BLaER1 treated with 17β-estradiol and CSF1 and Interleukin-3, amounts not matched to agents 10 nM and 100 nM (cell line): ENCODE measurements around the gene CDO1.
"Not testable (repeated sequence)": the region's sequence is repeated elsewhere in the genome, so short reads cannot be mapped to it uniquely, and the experiment has no call there.

Experiments
- H3K27ac ChIP-seq, 11 experiments: shearing (Covaris generic); formaldehyde crosslinking; 2 replicates each; pipeline ENCODE4 v1.8.1; 2022
- H3K27me3 ChIP-seq, 11 experiments: shearing (Covaris generic); formaldehyde crosslinking; 2 replicates each; pipeline ENCODE4 v1.8.1; 2022
- H3K36me3 ChIP-seq, 11 experiments: shearing (Covaris generic); formaldehyde crosslinking; 2 replicates each; pipeline ENCODE4 v1.8.1; 2022
- H3K4me1 ChIP-seq, 10 experiments: shearing (Covaris generic); formaldehyde crosslinking; 2 replicates each; pipeline ENCODE4 v1.8.1; 2022
- H3K4me2 ChIP-seq, 11 experiments: shearing (Covaris generic); formaldehyde crosslinking; 2 replicates each; pipeline ENCODE4 v1.8.1; 2022
- H3K4me3 ChIP-seq, 10 experiments: shearing (Covaris generic); formaldehyde crosslinking; 2 replicates each; pipeline ENCODE4 v1.8.1; 2022
- H3K9ac ChIP-seq, 11 experiments: shearing (Covaris generic); formaldehyde crosslinking; 2 replicates each; pipeline ENCODE4 v1.8.1; 2022
- H3K9me3 ChIP-seq, 11 experiments: shearing (Covaris generic); formaldehyde crosslinking; replicated peaks in 1 of 11; 2 replicates each; pipeline ENCODE4 v1.8.1; 2022
- H4K20me1 ChIP-seq, 11 experiments: shearing (Covaris generic); formaldehyde crosslinking; 2 replicates each; pipeline ENCODE4 v1.8.1; 2022
- Cebpa-rat ChIP-seq, 11 experiments: shearing (Covaris generic); IDR thresholded peaks; 2 replicates each; pipeline ENCODE4 v1.8.1; 2022

CDO1 gene

DNA sequence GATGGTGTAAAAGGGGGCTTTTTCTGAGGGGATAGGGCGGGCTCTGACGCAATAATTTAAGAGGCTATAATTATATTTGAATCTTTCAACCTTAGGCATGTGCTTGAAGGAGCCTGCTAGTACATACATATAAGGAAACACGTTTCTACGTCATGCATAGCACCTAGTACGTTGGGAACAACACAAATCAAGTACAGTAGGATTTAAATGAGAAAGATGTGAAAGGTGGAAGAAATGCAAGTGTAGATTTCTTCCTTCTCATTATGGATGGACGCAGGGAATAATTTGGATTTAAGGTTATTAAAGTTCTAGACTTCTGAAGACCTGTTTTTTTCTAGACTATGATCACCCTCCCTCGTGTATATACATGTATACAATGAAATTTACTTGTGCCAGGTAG, 927 bp upstream of the CDO1 start:
- Histone ChIP-seq H3K4me3 (no peak overlapping the region), H4K20me1 (peaks cover 0 to 14% (median 0%) of the 10 kb centered on the region in 11 experiments; a peak in 7 of 22 replicates), H3K9ac (no peak overlapping the region), H3K27me3 (peaks cover 48 to 65% (median 56%) of the 10 kb centered on the region in 11 experiments), H3K4me1 (peaks cover 13 to 29% (median 16%) of the 10 kb centered on the region in 10 experiments; a peak in 18 of 20 replicates), H3K9me3 (peaks cover 20 to 35% (median 31%) of the 10 kb centered on the region in 11 experiments), H3K4me2 (no peak overlapping the region), H3K36me3 (no peaks in the 10 kb centered on the region), H3K27ac (no peak overlapping the region)
- no peak for TF ChIP-seq Cebpa-rat (IDR thresholded peaks at IDR 0.05)

DNA sequence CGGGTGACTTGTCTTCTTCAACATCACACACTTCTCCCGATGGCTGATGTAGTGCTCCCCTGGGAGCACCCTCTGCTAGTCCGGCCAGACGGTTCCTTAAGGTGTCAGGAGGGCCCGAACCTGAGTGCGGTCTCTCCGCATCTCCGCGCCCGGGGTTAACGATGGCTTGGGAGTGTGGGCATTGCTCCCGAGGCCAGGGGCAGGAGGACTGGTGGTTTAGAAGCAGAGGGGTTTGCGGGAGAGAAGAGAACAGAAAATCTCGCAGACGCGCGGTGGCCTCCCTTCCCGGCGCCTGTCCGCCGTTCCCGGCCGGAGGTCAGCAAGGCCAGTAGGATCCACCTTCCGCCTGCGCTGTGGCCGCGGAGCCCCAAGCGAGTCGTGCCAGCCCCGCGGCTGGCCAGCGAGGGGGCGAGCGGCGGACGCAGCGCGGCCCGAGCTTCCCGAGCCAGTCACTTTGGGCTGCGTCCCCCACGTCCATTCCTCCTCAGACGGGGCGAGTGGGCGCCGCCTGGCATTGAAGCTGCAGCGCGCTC, 700 bp downstream of the CDO1 start:
- H4K20me1 ChIP-seq, result peaks cover 0 to 14% (median 0%) of the 10 kb centered on the region in 11 experiments; a peak in 7 of 22 replicates
- peak overlapping the region; percentile 56 to 92 (median 75) for H3K4me2 ChIP-seq
- no peak for TF ChIP-seq Cebpa-rat (IDR thresholded peaks at IDR 0.05)
- H3K4me3 ChIP-seq, result peak overlapping the region; percentile 47 to 64 (median 52)
- H3K9ac ChIP-seq, result no peak overlapping the region
- peaks cover 13 to 29% (median 16%) of the 10 kb centered on the region in 10 experiments; a peak in 18 of 20 replicates for H3K4me1 ChIP-seq
- H3K9me3 ChIP-seq, result peaks cover 20 to 35% (median 31%) of the 10 kb centered on the region in 11 experiments
- H3K36me3 ChIP-seq, result no peaks in the 10 kb centered on the region
- peaks cover 48 to 65% (median 56%) of the 10 kb centered on the region in 11 experiments for H3K27me3 ChIP-seq
- H3K27ac ChIP-seq, result no peak overlapping the region

DNA sequence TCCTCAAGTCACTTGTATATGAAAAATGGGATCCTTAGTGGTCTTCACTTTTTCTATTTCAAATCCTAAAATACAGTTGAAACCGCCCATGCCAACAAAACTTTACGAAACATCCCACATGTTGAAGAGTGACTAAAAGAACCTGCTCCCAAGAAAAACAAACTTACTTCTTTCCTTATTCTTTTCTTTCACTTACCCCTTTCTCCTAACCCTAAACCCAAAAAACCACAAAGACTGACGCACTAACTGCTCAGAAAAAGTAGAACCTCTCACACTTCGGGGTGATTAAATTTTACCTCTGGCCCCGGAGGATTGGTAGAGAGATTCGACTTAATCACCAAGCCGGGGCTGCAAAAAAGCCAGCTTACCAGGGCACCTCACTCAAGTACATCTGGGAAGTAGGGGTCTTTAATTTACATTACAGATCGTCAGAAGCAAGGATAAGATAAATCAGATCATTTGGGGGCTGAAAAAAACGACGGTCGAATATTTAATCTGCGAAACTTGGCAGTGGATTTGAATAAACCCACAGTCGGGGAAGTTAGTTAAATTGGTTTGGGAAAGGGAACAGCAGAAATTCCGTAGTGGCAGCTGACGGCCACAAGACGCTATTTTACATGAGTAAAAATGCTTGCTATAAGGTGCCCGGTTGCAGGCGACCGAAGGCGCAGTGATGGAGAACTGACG, 1.3 kb downstream of the CDO1 start:
- Histone ChIP-seq H3K4me1 (peaks cover 13 to 29% (median 16%) of the 10 kb centered on the region in 10 experiments; a peak in 18 of 20 replicates), H3K27me3 (peaks cover 48 to 65% (median 56%) of the 10 kb centered on the region in 11 experiments), H3K9ac (no peak overlapping the region), H3K4me2 (peak overlapping the region; percentile 56 to 92 (median 75)), H3K4me3 (peak overlapping the region; percentile 47 to 64 (median 52); a peak in 19 of 20 replicates), H3K27ac (no peak overlapping the region), H3K36me3 (no peaks in the 10 kb centered on the region), H4K20me1 (peaks cover 0 to 14% (median 0%) of the 10 kb centered on the region in 11 experiments; a peak in 7 of 22 replicates), H3K9me3 (peaks cover 20 to 35% (median 31%) of the 10 kb centered on the region in 11 experiments)
- no peak for TF ChIP-seq Cebpa-rat (IDR thresholded peaks at IDR 0.05)

DNA sequence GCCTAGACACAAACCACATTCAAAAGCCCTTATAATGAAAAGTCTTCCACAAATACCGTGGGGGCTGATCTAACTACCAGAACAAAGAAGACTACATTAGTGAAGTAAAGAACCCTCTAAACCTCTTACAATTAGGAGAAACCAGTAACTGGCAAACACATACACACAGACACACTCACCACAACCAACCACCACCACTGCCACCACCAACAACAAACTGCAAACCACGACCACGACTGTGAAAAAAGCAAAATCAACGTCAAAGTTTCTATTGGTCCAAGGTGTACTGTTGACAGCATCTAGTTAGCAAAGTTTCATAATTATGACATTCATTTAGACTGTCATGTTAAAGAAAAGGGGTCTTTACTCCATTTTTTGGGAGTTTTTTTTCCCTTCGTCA, 2.7 kb downstream of the CDO1 start:
- H3K9me3 ChIP-seq, result peaks cover 20 to 35% (median 31%) of the 10 kb centered on the region in 11 experiments
- peaks cover 0 to 14% (median 0%) of the 10 kb centered on the region in 11 experiments; a peak in 7 of 22 replicates for H4K20me1 ChIP-seq
- H3K4me2 ChIP-seq, result no peak overlapping the region
- H3K36me3 ChIP-seq, result no peaks in the 10 kb centered on the region
- no peak overlapping the region for H3K9ac ChIP-seq
- no peak for TF ChIP-seq Cebpa-rat (IDR thresholded peaks at IDR 0.05)
- peaks cover 48 to 62% (median 55%) of the 10 kb centered on the region in 11 experiments for H3K27me3 ChIP-seq
- no peak overlapping the region for H3K27ac ChIP-seq
- H3K4me1 ChIP-seq, result peaks cover 13 to 29% (median 16%) of the 10 kb centered on the region in 10 experiments; a peak in 18 of 20 replicates
- H3K4me3 ChIP-seq, result no peak overlapping the region

DNA sequence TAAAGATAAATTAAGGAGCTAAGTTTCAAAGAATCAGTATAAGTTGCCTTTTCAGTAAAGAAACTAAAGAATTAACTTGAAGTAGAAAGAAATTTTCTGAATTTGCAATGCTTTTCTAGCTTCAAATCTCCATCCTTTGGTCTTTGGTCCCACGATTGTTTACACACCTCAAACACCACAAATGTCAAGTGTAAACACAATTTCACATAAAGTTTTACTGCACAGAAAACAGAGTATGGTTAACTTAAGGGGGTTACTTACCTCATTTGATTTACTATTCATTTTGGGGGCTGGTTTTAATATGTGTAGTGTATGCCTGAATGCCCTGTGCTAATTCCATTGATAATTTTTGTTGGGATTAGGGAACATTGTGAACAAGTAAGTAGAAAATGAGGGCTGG, 4.1 kb downstream of the CDO1 start:
- Histone ChIP-seq H3K27me3 (peaks cover 42 to 49% (median 45%) of the 10 kb centered on the region in 11 experiments), H3K36me3 (no peaks in the 10 kb centered on the region), H3K27ac (no peak overlapping the region), H3K9me3 (peaks cover 20 to 35% (median 31%) of the 10 kb centered on the region in 11 experiments), H3K4me2 (no peak overlapping the region), H3K4me1 (peaks cover 13 to 18% (median 15%) of the 10 kb centered on the region in 10 experiments; a peak in 18 of 20 replicates), H3K9ac (no peak overlapping the region), H3K4me3 (no peak overlapping the region), H4K20me1 (peaks cover 0 to 14% (median 0%) of the 10 kb centered on the region in 11 experiments; a peak in 7 of 22 replicates)
- no peak for TF ChIP-seq Cebpa-rat (IDR thresholded peaks at IDR 0.05)

DNA sequence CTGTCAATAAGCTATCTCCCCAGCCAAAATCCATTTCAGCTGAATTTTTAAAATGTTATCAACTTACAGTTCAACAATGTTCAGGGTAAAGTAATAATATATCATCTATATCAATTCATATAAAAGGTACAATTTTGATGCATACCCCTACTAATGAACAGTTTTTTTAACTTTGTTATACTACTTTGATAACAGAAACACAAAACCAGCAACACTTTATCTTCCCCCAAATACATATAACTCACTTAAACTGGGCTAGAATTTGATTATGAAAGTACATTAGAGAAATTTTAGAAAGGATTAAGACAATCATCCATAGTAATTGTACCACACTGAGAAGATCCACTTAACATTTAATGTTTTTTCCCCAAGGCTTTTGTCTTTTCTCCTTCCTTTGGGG, 5.1 kb downstream of the CDO1 start:
- Histone ChIP-seq H3K9ac (no peak overlapping the region), H3K4me2 (no peak overlapping the region), H4K20me1 (peaks cover 0 to 14% (median 0%) of the 10 kb centered on the region in 11 experiments; a peak in 7 of 22 replicates), H3K4me3 (no peak overlapping the region), H3K36me3 (no peaks in the 10 kb centered on the region), H3K9me3 (peaks cover 15 to 30% (median 24%) of the 10 kb centered on the region in 11 experiments), H3K27me3 (peaks cover 32 to 39% (median 35%) of the 10 kb centered on the region in 11 experiments), H3K27ac (no peak overlapping the region), H3K4me1 (peaks cover 9 to 18% (median 15%) of the 10 kb centered on the region in 10 experiments; a peak in 18 of 20 replicates)
- no peak for TF ChIP-seq Cebpa-rat (IDR thresholded peaks at IDR 0.05)

DNA sequence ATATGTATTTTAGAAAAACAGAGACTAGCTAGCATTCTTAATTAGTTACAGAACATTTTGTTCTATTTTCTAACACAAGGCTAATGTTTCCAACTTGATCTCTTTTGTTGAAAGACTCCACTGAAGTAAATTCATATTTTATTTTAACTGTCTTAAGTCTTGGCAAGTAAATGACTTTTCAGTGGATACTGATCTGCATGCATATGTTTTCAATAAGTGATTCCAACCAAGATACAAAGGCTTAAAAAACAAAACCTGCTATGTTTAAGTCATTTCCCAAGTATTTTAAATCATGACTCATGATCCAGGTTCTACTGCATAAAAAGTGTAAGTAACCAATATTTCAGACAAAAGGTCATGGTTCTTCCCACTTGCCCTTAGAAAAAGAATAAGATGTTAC, 5.7 kb downstream of the CDO1 start:
- Histone ChIP-seq H3K4me1 (peaks cover 3 to 14% (median 9%) of the 10 kb centered on the region in 10 experiments; a peak in 18 of 20 replicates), H3K36me3 (no peaks in the 10 kb centered on the region), H3K9me3 (peaks cover 9 to 23% (median 18%) of the 10 kb centered on the region in 11 experiments), H3K4me3 (no peak overlapping the region), H3K27ac (no peak overlapping the region), H3K27me3 (peaks cover 26 to 33% (median 29%) of the 10 kb centered on the region in 11 experiments), H3K9ac (no peak overlapping the region), H3K4me2 (no peak overlapping the region), H4K20me1 (peaks cover 0 to 9% (median 0%) of the 10 kb centered on the region in 11 experiments; a peak in 6 of 22 replicates)
- no peak for TF ChIP-seq Cebpa-rat (IDR thresholded peaks at IDR 0.05)

DNA sequence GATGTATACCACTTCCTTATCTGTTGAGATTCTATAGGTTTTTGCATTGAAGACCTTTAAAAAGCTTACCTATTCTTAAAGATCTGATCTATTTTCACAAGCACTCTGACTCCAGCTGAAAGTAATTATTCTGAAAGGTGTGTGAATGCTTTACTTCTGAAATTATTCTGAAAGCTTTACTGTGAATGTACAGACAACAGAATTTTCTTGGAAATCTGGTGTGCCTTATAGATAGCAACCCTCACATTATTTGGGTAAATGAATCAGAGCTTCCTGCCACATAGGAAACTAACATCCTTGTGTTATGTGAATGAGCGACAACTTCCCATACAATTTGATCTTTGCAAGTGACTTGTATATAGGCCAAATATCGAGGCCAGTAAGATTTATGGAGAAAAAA, 6.5 kb downstream of the CDO1 start:
- Histone ChIP-seq H3K4me1 (peaks cover 0 to 6% (median 1%) of the 10 kb centered on the region in 10 experiments; a peak in 7 of 20 replicates), H3K9ac (no peak overlapping the region), H3K27me3 (peaks cover 18 to 25% (median 20%) of the 10 kb centered on the region in 11 experiments), H3K9me3 (peaks cover 3 to 15% (median 11%) of the 10 kb centered on the region in 11 experiments; a peak in 20 of 22 replicates), H3K4me2 (no peak overlapping the region), H3K27ac (no peak overlapping the region), H3K4me3 (no peak overlapping the region), H4K20me1 (0 out of 22 replicates have a peak, but pooled peaks cover 0 to 3% (median 0%) of the 10 kb centered on the region in 11 experiments), H3K36me3 (no peaks in the 10 kb centered on the region)
- no peak for TF ChIP-seq Cebpa-rat (IDR thresholded peaks at IDR 0.05)

DNA sequence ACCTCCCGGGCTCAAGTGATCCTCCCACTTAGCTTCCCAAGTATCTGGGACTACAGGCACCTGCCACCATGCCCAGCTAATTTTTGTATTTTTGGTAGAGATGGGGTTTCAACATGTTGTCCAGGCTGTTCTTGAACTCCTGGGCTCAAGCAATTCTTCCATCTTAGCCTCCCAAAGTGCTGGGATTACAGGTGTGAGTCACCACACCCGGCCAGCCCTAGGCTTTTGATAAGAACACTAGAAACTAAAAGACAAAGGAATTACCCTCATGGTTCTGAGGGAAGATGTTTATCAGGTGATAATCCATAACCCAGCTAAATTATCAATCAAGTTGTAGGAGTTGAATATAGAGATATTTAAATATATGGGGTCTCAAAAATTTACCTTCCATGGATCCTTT, 8.4 kb downstream of the CDO1 start:
- H3K27me3 ChIP-seq, H3K4me1 ChIP-seq, H3K9ac ChIP-seq, H3K4me2 ChIP-seq, H4K20me1 ChIP-seq, H3K9me3 ChIP-seq, H3K27ac ChIP-seq, H3K4me3 ChIP-seq, H3K36me3 ChIP-seq: not testable (repeated sequence)
